ENCODE results near the gene SIGLEC6.

SIGLEC6 gene

DNA sequence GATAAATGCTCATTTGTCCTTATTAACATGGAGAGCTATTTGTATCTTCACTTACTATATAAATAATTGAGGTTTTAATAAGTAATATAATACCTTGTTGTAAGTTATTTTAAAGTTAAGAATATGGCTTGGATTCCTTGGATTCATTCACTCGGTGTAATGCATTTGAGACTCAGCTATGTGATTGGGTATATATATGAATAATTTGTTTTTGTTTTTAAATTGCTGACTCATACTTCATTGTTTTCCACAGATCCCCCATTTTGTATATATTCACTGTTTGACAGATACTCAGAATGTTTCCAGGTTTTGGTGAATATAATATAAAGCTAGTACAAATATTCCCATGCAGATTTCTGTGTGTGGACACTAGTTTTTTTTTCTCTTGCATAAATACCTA lies 59.9 kb downstream of the SIGLEC6 start:
- Histone ChIP-seq H3K27me3 (ENCODE audit: insufficient read depth, low read length) (no peaks in the 10 kb centered on the region), H3K36me3 (ENCODE audit: insufficient read depth, low read length) (no peaks in the 10 kb centered on the region), H3K9me3 (ENCODE audit: low read length) (no peaks in the 10 kb centered on the region), H3K4me1 (ENCODE audit: insufficient read depth, low read length) (no peaks in the 10 kb centered on the region), H2AFZ (ENCODE audit: low read depth, low read length) (no peak overlapping the region), H3K4me3 (ENCODE audit: low read length) (no peak overlapping the region)

DNA sequence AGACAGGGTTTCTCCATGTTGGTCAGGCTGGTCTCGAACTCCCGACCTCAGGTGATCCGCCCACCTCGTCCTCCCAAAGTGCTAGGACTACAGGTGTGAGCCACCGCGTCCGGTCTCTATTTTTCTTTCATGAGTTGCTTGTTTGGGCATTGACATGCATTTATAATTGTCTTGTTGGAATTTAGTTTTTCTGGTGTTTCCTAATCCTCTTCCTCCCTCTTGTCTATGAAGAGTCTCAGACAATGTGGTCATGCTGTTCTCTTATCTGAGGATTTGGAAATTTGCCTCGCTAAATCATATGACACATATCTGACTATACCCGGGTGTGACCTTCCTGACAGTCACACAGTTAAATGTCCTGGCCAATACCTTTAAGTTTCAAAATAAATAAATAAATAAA lies 60.5 kb downstream of the SIGLEC6 start:
- Histone ChIP-seq H3K4me1 (ENCODE audit: insufficient read depth, low read length) (no peaks in the 10 kb centered on the region), H3K27me3 (ENCODE audit: insufficient read depth, low read length) (no peaks in the 10 kb centered on the region), H3K4me3 (ENCODE audit: low read length) (no peak overlapping the region), H3K36me3 (ENCODE audit: insufficient read depth, low read length) (no peaks in the 10 kb centered on the region), H3K9me3 (ENCODE audit: low read length) (no peaks in the 10 kb centered on the region), H2AFZ (ENCODE audit: low read depth, low read length) (no peak overlapping the region)

DNA sequence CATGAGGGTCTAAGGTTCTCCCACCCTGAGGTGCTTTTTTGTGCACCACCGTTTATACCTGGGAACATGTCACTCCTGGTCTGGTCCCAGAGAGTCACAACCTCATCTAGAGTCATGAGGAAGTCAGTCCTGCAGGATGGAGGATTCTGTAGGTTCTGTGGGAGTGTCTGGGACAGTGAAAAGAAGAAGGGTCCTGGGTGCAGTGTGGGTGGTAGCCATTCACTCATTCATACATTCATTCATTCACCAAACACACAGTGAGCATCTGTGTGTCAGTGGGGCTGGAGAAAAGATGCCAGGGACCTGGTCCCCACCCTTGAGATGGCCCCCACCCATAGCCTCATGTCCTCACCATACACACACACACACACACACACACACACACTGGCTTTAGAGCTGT lies 61.8 kb downstream of the SIGLEC6 start:
- Histone ChIP-seq H3K4me3 (ENCODE audit: low read length) (no peak overlapping the region), H3K4me1 (ENCODE audit: insufficient read depth, low read length) (no peaks in the 10 kb centered on the region), H3K36me3 (ENCODE audit: insufficient read depth, low read length) (no peaks in the 10 kb centered on the region), H3K27me3 (ENCODE audit: insufficient read depth, low read length) (no peaks in the 10 kb centered on the region), H2AFZ (ENCODE audit: low read depth, low read length) (no peak overlapping the region), H3K9me3 (ENCODE audit: low read length) (no peaks in the 10 kb centered on the region)

DNA sequence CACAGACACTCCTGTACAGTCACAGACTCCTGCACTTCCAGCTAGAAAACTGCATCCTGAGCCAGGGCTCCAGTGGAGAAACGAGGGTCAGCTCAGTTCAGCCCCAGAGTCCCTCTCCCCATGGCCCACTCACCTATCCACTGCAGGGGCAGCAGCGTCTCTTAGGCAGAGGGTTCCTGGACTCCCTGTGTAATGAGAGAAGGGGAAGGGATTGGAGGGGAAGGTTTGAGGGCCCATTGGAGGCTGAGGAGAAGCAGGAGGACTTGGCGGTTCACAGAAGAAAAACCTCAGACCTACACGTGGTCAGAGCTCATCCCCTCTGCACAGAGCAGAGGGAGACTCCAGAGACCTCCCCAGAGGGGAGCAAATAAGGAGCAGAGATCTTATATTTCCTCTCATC lies 62.3 kb downstream of the SIGLEC6 start:
- Histone ChIP-seq H3K36me3 (ENCODE audit: insufficient read depth, low read length) (no peaks in the 10 kb centered on the region), H3K4me3 (ENCODE audit: low read length) (no peak overlapping the region), H3K27me3 (ENCODE audit: insufficient read depth, low read length) (peaks cover 3% of the 10 kb centered on the region), H3K4me1 (ENCODE audit: insufficient read depth, low read length) (no peaks in the 10 kb centered on the region), H3K9me3 (ENCODE audit: low read length) (no peaks in the 10 kb centered on the region), H2AFZ (ENCODE audit: low read depth, low read length) (no peak overlapping the region)

- no peak overlapping the region for H2AFZ ChIP-seq (ENCODE audit: low read depth, low read length)
- H3K4me3 ChIP-seq (ENCODE audit: low read length) = no peak overlapping the region
- no peaks in the 10 kb centered on the region for H3K9me3 ChIP-seq (ENCODE audit: low read length)
- no peaks in the 10 kb centered on the region for H3K36me3 ChIP-seq (ENCODE audit: insufficient read depth, low read length)
- no peaks in the 10 kb centered on the region for H3K4me1 ChIP-seq (ENCODE audit: insufficient read depth, low read length)
- peaks cover 3% of the 10 kb centered on the region for H3K27me3 ChIP-seq (ENCODE audit: insufficient read depth, low read length)
These were observed 62.9 kb downstream of the SIGLEC6 start for GRCh38 chr19:51468545-51468920.

DNA sequence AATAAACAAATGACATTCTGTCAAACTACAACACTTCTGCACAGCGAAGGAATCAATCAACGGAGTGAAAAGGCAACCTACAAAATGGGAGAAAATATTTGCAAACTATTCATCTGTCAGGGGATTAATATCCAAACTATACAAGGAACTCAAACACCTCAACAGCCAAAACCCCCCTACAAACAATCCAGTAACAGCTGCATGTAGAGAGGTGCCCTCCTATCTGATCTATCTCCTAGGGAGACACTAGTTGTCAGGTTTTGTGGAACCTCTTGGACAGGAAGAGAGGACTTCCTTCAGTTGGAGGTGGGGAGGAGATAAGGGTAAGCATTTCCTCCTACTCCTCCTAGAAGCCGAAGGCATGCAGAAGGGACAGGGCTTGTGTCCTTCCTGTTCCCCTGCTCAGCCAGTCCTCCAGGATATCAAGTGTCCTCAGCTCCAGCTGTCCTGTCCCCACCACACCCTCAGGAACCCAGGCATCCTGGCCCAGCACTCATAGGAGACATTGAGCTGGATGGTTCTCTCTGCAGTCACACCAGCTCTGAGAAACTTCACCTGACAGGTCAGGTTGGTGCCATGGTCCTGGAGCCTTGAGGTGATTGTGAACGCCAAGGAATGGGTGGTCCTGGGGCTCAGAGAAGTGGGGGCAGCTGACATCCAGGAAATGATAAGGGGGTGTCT lies 63.5 kb downstream of the SIGLEC6 start:
- no peaks in the 10 kb centered on the region for H3K4me1 ChIP-seq (ENCODE audit: insufficient read depth, low read length)
- H2AFZ ChIP-seq (ENCODE audit: low read depth, low read length) = no peak overlapping the region
- no peaks in the 10 kb centered on the region for H3K9me3 ChIP-seq (ENCODE audit: low read length)
- peaks cover 5% of the 10 kb centered on the region for H3K27me3 ChIP-seq (ENCODE audit: insufficient read depth, low read length)
- no peaks in the 10 kb centered on the region for H3K36me3 ChIP-seq (ENCODE audit: insufficient read depth, low read length)
- no peak overlapping the region for H3K4me3 ChIP-seq (ENCODE audit: low read length)
